Dermis microvascular lymphatic vessel endothelial cell (primary cell): Measurements from ENCODE around the gene EFNA1. TPM values are rescaled to one million over a fixed set of nuclear protein-coding genes. Genes with fewer than 3 reads are reported as not detected.

Experiments used
- DNase-seq, 2 donors: peaks; one replicate each; pipeline versions ENCODE4 v3.0.0 to v3.0.0-alpha.2; 2010; ENCODE audit warnings: low read depth in 2 of 2
- total RNA-seq: library from RNA; depleted of rRNA; stranded (reverse); fragments of >200 nt; gene quantifications from 2 replicates; pipeline ENCODE4 v1.2.1, GENCODE V29; 2014

Gene EFNA1
- total RNA-seq, 1 donor from 2014 or later, result 132 TPM

- peak in 1 of 2 donors; percentile 84 for DNase-seq
These were observed 2.9 kb upstream of the EFNA1 start for GRCh38 chr1:155124503-155125463.

- no peak for DNase-seq
These were observed 2.1 kb upstream of the EFNA1 start for GRCh38 chr1:155125511-155125945.

GRCh38 chr1:155125946-155126555 is 1.6 kb upstream of the EFNA1 start:
- DNase-seq, result peak; percentile 69 to 83

GRCh38 chr1:155126556-155127104 is 1.0 kb upstream of the EFNA1 start:
- DNase-seq, result peak in 1 of 2 donors; percentile 76

GRCh38 chr1:155127967-155128754 is 485 bp downstream of the EFNA1 start:
- no peak for DNase-seq

GRCh38 chr1:155128755-155129473 is 1.2 kb downstream of the EFNA1 start:
- peak; percentile 88 to 98 for DNase-seq

DNA sequence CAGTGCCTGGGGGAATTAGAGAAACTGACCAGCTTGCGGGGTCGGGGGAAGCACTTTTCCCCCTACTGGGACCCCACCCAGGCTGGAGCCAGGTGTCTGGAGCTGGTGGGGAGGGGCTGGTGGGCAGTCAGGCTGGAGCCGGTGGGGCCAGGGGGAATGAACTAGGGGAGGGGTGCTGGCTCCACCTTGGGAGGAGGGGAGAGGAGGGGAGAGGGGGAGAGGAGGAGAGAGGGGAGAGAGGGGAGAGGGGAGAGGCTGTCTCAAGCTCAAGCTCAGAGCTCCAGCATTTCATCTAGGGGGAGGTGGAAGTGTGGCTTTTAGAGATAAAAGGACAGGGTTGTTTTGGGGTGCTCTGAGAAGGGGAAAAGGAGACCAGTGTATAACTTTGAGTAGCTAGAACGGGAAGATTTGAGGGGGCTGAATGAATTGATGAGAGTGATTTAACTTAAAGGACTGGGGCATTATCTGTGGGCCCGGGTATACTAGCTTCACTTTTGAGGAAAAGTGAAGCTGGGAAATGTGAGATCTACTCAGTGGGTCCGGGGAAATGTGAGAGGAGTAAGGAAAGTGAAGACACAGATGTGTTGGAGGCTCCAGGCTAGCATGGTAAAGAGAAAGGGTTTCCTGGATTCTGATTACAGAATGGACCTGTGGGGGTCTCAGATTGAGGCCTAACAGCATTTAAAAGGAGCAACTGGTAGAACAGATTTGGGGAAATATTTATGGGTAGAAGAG is 2.8 kb downstream of the EFNA1 start:
- no peak for DNase-seq

DNA sequence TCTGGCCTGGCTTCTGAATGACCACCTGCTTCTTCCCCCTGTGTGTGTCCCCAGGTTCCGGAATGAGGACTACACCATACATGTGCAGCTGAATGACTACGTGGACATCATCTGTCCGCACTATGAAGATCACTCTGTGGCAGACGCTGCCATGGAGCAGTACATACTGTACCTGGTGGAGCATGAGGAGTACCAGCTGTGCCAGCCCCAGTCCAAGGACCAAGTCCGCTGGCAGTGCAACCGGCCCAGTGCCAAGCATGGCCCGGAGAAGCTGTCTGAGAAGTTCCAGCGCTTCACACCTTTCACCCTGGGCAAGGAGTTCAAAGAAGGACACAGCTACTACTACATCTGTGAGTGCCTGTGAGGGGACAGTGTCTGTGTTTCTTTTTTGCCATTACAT is 3.6 kb downstream of the EFNA1 start:
- no peak for DNase-seq

- DNase-seq, result no peak
These were observed 4.2 kb downstream of the EFNA1 start for GRCh38 chr1:155131856-155132255.

DNA sequence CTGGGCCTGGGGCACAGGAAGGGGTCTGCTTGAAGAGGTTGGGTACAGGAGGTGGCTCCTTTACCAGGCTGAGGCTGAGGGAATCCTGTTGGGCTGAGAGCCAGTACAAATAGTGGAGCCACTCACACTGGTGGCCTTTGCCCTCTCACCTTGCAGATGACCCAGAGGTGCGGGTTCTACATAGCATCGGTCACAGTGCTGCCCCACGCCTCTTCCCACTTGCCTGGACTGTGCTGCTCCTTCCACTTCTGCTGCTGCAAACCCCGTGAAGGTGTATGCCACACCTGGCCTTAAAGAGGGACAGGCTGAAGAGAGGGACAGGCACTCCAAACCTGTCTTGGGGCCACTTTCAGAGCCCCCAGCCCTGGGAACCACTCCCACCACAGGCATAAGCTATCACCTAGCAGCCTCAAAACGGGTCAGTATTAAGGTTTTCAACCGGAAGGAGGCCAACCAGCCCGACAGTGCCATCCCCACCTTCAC is 6.2 kb downstream of the EFNA1 start:
- no peak for DNase-seq

- no peak for DNase-seq
These were observed 6.6 kb downstream of the EFNA1 start for GRCh38 chr1:155134322-155134721.

DNA sequence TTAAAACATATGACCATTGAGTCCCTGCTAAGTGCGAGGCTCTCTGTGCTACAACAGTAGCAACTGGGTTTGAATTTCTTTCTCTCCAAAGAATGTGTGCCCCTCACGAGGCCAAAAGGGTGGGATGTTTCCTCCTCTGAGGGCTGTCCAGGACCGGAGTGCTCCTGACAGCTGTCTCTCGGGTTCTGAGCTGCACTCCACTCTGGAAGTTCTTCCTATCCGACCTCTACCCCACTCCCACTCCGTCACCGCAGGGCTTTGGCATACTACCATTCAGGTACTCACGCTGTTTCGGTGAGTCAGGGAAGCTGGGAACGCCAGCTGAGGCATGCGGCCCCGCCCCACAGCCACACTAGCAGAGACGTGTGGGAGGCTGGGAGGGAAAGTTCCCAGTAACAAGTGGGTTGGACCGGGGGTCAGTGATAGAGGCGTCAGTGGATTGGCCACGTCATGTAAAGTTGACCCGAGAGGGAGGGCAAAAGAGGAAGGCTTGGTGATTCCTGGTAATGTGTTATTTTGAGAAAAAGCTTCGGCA is 7.3 kb downstream of the EFNA1 start:
- DNase-seq, result peak; percentile 95 to 98

DNA sequence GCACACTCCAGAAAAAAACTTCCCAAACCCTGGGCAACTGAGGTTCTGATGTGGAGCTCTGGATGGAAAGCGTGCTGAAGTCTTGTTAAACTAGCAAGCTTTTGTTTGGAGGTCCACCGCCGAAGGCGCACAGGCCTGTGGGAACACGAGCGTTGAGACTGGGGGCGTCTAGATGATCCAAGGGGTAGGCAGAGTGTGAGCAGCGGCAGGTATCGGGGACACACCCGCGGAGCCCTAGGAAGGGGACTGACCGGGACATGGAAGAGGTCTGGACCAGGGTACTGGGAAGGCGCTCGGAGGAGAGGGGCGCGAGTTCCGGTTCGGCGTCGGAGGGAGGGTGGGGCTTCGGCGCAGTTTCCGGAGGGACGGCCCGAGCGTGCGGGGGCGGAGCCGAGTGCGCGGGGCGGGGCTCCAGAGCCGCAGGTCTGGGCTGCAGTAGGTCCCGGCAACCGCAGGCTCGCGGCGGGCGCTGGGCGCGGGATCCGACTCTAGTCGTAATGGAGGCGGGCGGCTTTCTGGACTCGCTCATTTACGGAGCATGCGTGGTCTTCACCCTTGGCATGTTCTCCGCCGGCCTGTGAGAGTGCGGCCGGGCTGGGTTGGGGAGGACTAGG is 7.8 kb downstream of the EFNA1 start, which contains the start of gene SLC50A1:
TSS of gene SLC50A1 (plus strand) at position 438 of the 614 bp plus-strand sequence. CDS start at position 498, 60 bp downstream.
- peak; percentile 81 to 95 for DNase-seq

DNA sequence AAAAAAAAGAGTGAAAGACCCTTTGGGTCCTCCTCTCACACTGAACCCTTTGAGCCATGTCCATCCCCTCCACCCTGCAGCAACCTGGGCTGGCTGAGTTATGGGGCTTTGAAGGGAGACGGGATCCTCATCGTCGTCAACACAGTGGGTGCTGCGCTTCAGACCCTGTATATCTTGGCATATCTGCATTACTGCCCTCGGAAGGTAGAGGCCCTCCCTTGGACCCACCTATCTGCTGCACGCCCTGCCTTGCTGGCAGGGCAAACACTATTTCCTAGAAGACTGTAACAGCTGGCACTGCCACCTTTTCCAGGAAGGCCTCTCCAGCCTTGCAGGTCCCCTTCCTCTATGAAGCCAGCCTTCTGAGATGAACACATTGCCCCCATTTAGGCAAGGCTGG is 9.1 kb downstream of the EFNA1 start:
- DNase-seq, result no peak

- DNase-seq, result no peak
These were observed 9.7 kb downstream of the EFNA1 start for GRCh38 chr1:155137154-155137949.

DNA sequence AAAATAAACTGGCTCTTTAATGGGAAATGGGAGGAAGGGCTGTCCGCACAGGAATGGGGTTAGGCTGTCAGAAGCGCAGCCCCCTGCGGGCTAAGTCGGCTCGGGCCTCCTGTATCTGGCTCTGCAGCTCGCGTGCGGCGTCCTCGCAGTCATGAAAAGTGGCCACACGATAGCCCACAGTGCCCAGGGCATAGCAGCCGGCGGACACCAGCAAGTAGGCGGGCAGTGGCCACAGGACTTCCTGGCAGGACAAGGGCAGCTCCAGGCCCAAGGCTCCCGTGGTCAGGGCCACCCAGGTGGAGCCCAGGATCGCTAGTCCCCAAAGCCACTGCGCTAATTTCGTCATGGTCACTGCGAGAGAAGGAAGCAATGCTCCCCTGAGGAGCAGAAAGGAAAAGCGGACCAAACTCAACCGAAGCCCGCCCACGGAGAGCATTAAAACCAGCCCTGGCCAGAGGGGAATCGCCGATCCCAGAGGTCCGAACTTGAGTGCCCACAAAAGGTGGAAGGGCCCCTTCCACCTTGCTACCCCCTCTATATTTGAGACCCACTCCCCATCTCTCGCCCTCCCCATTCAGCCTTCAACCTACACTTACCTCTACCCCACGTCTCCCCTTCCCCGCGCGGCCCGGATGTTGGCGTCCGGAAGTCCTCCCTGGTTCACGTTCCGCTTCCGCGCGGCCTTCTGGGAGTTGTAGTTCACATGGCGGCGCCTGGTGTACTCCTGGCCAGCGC is 12.4 kb downstream of the EFNA1 start, which contains the start of gene DPM3:
TSS of gene DPM3 (minus strand) at position 637 of the 735 bp plus-strand sequence. CDS start at position 346, 291 bp downstream.
- DNase-seq, result peak in 1 of 2 donors; percentile 85

DNA sequence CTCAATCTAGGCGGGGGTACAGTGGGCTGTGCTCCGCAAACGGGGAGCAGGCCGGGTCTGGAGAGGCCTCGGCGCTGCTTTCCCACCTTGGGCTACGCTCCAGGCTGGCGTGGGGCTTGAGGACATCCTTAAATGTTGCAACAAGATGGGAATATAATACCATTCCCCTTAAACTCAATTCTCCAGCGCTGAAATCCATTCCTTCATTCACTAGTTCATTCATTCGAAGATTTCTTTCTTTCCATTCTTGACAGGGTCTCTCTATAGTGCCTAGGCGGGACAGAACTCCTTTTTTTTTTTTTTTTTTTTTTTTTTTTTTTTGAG is 12.9 kb downstream of the EFNA1 start:
- no peak for DNase-seq

- DNase-seq, result no peak
These were observed 14.1 kb downstream of the EFNA1 start for GRCh38 chr1:155141749-155142148.
